NOMO-1 treated with DMSO at 0.1 percent for 48 hours (cell line): Measurements from ENCODE around the gene FGGY.

Experiments
- DNase-seq: peaks from one replicate; lab custom pipeline; 2025; ENCODE audit not compliant: unreplicated experiment; lab: John Stamatoyannopoulos, UW

Gene FGGY

DNA sequence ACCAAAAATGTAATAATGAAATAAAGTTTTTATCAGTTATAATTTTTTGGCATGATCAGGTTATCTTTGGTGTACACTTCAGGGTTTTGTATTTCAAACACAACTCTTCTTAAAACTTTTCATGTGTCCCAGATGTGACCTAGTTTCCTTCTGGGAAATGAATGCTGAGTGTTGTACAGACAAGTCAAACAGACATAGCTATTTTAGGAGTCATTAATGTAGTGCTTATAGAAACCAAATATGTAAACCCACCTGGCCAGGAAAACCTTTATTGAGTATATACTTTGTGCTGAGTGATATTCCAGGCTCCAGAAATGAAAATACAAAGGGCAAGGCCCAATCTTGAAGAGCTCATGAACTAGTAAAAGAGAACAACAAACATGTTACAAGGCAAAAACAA lies 491.9 kb downstream of the FGGY start:
- no peak for DNase-seq

- DNase-seq = no peak
These were observed 501.7 kb downstream of the FGGY start for GRCh38 chr1:59798600-59798999.

DNA sequence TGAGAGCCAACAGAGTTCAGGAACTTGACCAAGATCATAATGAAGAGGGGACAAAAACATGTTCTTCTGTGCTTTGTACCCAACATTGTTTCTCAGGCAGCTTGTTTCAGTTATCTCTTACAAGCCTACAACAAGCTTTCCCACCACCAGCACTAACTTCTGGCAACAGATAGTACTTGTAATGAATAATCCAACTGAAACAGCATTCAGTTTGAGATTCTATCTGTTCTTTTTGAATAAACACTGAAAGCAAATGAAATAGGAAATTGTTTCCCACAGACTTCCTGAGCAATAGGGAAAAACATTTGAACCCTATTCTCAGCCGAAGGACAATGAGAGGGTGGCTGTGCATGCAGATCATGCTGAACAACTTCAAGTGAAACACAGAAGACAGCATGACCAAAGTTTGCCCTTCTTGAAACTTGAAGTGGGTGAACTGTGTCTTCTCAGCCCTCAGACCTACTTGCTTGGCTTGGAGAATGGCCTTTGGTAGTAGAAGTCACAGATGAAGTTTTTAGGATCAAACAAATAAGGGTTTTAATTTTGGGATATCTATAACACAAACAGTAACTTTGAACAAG lies 506.7 kb downstream of the FGGY start:
- DNase-seq = no peak

DNA sequence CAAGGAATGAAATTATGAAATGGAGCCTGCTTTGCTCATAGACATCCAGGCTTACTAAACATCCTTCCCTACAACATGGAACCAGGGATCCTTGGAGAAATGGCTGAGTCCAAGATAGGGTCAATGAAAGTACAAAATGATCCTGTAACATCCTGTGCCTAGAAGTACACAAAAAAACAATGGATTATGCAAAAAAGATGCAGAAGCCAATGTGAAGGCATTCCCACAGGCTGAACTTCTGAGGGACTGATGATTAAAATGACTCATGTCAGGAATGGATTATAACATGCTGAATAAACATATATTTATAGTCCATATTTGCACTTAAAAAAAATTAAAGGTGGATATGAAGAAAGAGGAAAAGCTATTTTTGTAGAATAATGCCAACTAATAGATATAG lies 507.4 kb downstream of the FGGY start:
- DNase-seq = no peak

GRCh38 chr1:59805554-59805953 lies 508.7 kb downstream of the FGGY start:
- no peak for DNase-seq
